Liver (tissue), 3 donors: ENCODE results near the gene GPR39.

Experiments
- CTCF ChIP-seq: fragments of 150-350 bp; IDR thresholded peaks from 2 replicates; pipeline ENCODE4 v1.5.1; 2017; ENCODE audit warnings: improper control_type of control experiment, low read depth, low read length; ENCODE audit not compliant: missing input control
- EGR1 ChIP-seq, 2 donors: IDR thresholded peaks; 2 replicates each; pipeline ENCODE4 v1.6.1; 2016 to 2018; ENCODE audit warnings: antibody characterized with exemption in 2 of 2, low read depth in 2 of 2
- FOXA1 ChIP-seq: IDR thresholded peaks from 2 replicates; pipeline ENCODE4 v1.6.1; 2016; ENCODE audit warnings: antibody characterized with exemption
- GABPA ChIP-seq, 2 donors: IDR thresholded peaks in 1 of 2; conservative IDR thresholded peaks in 1 of 2; 2 replicates each; pipeline ENCODE4 v1.6.1; 2016; ENCODE audit warnings: antibody characterized with exemption in 2 of 2, mild to moderate bottlenecking in 1 of 2, moderate library complexity in 1 of 2
- HNF4G ChIP-seq: IDR thresholded peaks from 2 replicates; pipeline ENCODE4 v1.6.1; 2016; ENCODE audit warnings: antibody characterized with exemption
- JUND ChIP-seq, 2 donors: IDR thresholded peaks; 2 replicates each; pipeline ENCODE4 v1.6.1; 2016; ENCODE audit warnings: antibody characterized with exemption in 2 of 2
- MAX ChIP-seq: IDR thresholded peaks from 2 replicates; pipeline ENCODE4 v1.6.1; 2016; ENCODE audit warnings: antibody characterized with exemption
- RAD21 ChIP-seq, 2 donors: IDR thresholded peaks; 2 replicates each; pipeline ENCODE4 v1.6.1; 2016; ENCODE audit warnings: antibody characterized with exemption in 2 of 2, mild to moderate bottlenecking in 2 of 2
- REST ChIP-seq: IDR thresholded peaks from 2 replicates; pipeline ENCODE4 v1.6.1; 2016; ENCODE audit warnings: antibody characterized with exemption, mild to moderate bottlenecking
- RXRA ChIP-seq, 2 donors: IDR thresholded peaks; 2 replicates each; pipeline ENCODE4 v1.6.1; 2017 to 2018; ENCODE audit warnings: antibody characterized with exemption in 2 of 2, mild to moderate bottlenecking in 1 of 2
- TAF1 ChIP-seq: conservative IDR thresholded peaks from 2 replicates; pipeline ENCODE4 v1.6.1; 2016; ENCODE audit warnings: antibody characterized with exemption, mild to moderate bottlenecking
- YY1 ChIP-seq: IDR thresholded peaks from 2 replicates; pipeline ENCODE4 v1.6.1; 2016; ENCODE audit warnings: antibody characterized with exemption, mild to moderate bottlenecking
- ZBTB33 ChIP-seq: IDR thresholded peaks from 2 replicates; pipeline ENCODE4 v1.6.1; 2016; ENCODE audit warnings: antibody characterized with exemption
- donor health status: healthy.
- donor health status: healthy.

GRCh38 chr2:132680544-132680943 lies 263.9 kb downstream of the GPR39 start:
- TF ChIP-seq CTCF (no peak), TAF1 (no peak), RXRA (IDR thresholded peaks at IDR 0.05) (no peak), RAD21 (IDR thresholded peaks at IDR 0.05) (no peak), FOXA1 (no peak), ZBTB33 (no peak), GABPA (IDR thresholded peaks at IDR 0.05 in 1 of 2, conservative IDR thresholded peaks at IDR 0.05 in 1 of 2) (no peak), HNF4G (no peak), EGR1 (IDR thresholded peaks at IDR 0.05; ENCODE audit: low read depth in 2 of 2) (no peak), REST (no peak), JUND (IDR thresholded peaks at IDR 0.05) (no peak), MAX (no peak), YY1 (no peak)
